Hematopoietic multipotent progenitor cell treated with erythropoietin and hydrocortisone succinate and interleukin-3 and kit ligand, for 4 days (in vitro differentiated cells): ENCODE results near the gene CMTM7.

Experiments used
- DNase-seq: peaks from one replicate; pipeline ENCODE4 v3.0.0-alpha.2; 2015

The CMTM7 gene

DNA sequence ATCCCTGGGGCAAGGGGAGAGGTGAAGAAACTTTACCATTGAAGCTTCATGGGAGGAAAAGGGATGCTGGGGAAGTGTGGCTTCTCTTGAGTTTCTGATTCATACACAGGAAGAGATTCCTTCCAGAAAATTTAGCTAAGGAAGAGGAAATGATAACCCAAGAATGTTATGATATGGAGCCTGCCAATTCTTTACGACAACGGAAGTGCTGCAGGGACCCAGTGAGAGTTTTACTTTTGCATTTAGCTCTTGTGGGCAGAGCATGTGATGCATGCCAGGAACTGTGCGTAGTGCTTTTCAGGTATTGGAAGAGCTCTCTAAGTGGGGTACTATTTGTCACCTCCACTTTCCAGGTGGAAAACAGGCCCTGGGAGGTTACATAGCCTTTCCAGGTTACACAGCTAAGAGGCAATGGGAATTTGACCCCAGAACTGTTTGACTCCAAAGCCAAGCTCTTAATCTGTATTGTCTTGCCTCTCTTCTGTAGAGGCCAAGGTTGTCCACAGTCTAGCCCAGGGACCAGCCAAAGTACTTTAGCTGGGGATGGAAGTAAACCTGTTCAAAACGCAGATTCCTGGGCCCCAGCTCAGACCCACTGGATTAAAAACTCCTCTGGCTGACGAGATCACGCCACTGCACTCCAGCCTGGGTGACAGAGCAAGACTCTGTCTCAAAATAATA is 23.0 kb downstream of the CMTM7 start:
- DNase-seq = peak; percentile 57

DNA sequence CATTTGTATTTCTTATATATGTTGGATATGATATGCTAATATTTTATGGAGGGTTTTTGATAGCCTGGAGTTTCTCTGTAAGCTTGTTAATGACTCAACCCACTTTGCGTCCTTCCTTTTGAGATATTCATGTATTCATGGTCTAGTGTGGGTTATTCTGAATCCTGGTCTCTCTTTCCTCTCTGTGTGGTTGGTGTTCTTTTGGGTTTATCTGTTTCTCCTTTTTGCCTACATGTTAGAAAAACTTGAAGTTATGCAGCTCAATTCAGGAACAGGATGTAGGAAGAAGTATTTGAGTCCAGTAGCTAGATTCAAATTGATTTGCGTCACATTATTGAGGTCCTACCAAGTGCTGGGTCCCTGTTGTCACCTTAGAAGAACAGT is 28.1 kb downstream of the CMTM7 start:
- peak; percentile 58 for DNase-seq

DNA sequence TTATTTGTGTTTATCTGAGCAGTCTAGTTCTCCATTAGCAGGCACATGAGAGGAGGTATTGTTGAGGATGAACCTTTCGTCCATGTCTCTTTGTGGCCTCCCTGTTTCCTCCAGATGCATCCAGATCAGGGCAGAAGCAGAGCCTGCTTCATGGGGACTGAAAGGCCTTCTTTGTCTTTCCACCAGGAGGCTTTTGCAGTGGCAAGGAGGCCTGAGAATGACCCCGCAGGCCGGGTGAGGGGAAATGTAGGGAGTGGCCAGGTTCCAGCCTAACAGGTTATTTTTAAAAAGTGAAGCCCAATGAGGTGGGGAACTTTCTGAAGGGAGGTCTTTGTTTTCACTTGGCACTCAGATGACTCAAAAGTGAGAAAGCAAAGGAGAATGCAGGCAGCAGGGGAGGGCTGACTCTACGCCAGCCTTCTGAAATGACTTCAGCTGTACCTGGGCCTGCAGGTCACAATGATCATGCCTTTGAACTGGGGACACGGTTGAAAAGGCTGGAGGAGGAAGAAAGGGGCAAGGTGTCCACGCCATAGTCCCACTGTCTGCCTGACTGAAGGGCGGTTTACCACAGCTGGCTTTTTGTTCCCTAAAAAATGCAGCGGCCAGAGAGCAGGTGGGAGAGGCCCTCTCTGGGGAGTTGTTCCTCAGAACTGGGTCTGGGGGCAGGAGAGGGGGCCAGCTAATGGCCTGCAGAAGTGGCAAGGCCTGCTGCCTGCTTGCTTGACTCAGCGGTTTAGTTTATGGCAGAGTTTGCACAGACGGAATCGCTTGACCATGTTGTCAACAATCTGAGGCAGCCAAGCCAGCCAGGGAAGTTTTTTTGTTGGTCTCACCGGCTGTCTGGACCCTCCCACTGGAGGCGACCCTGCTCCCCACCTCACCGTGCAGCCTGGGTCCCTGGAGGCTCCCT is 28.7 kb downstream of the CMTM7 start:
- peak; percentile 72 for DNase-seq

DNA sequence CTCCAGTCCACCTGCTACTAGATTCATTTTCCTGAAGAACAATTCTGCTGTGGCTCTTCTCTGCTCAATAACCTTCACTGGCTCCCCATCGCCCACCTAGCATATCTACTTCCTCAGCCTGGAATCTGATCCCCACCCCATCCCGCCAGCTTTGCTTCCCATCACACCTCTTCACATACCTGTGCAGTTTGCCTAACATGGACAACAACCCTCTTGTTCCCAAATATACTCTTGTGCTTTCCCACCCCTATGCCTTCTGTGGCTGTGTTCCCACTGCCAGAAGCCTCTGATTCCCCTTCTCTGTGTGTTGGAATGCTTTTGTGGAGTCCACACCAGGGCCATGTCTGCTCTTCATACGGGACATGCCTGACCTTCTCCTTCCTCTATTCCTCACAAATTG is 29.5 kb downstream of the CMTM7 start:
- DNase-seq = no peak

DNA sequence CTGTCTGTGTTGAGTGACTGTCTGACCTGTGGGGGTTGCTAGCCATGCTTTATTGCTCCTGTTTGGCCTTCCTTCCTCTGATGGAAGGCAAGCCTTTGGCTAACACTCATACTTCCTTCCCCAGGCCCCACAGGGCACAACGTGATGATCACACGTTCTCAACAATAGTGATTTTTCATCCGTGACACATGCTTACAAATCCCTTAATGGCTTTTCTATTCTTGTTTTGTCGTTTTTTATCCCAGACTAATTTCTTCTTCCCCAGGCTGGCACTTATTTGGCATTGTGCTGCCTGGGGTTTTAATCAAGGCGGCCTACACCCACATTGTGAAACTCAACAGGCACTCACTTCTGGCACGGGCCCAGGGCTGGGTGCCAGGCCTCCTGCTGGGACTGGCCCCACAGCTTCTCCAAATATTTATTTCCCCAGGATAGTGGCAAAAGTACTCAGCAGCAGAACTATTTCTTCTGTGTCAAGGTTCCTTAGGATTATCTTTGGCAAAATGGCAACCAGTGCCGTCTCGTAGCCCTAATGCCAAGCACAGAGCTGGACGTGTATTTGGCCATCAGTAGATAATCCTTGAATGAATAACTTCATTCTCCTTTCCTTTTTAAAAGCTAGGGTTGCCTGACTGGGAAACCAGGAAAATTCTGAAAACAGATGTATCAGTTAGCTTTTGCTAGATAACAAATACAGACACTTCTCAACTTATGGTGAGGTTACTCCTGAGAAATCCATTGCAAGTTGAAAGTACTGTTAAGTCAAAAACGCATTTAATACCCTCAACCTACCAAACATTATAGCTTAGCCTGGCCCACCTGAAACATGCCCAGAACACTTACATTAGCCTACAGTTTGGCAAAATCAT is 30.6 kb downstream of the CMTM7 start:
- DNase-seq = peak; percentile 68

DNA sequence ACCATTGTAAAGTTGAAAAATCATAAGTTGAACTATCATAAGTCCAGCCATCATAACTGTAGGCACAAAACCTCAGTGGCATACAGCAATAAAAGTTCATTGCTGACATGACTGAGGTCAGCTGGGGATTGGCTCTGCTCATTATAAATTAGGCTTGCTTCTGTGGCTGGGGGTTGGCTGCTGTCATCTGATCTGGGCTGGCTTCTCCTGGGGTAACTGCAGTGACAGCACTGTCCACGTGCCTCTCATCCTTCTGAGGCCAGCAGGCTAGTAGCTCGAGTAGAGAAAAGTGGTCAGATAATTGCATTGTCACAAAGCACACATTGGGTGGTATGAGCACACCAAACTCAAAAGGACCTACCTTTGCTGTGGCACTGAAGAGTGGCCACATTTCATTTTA is 31.3 kb downstream of the CMTM7 start:
- DNase-seq = no peak

DNA sequence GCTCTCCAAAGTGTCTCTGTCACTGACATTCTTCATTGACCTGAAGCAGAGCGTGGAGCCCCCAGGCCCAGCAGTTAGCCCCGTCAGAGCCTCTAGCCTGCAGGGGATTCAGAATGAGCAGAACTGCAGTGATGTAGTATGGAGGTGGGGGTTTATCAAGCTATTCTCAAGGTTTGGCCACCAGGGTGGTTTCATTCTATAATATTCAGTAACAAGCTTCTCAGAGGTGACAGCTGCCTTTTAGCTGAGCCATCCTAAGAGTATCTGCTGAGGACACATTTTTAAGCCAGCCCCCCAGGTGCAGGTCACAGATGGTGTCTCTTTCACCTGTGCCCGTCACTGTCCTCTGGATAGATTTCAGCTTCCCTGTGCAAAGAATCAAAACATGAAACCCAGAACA is 31.9 kb downstream of the CMTM7 start:
- peak; percentile 55 for DNase-seq

DNA sequence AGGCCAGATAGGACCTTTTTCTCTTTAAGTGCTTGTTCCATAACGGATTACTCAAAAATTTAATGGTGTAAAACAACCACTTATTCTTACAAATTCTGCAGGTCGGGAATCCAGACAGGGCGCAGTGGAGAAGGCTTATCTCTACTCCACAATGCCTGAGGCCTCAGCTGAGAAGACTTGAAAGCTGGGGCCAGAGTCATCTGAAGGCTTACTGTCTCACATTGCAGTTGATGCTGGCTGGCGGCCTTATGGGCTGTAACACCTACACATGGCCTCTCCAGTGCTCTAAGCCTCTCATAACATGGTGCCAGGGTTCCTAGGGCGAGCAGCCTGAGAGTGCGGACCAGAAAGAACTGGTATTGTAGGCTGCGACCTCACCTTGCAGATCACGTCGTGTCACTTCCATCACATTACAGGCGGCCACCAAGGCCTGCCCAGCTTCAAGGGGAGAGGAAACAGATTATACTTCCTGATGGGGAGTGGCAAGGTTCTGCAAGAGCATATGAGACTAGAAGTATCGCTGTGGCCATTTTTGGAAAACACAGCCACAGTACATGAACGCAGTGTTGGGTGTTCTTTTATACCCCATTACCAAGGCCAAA is 32.4 kb downstream of the CMTM7 start:
- DNase-seq = peak; percentile 77

DNA sequence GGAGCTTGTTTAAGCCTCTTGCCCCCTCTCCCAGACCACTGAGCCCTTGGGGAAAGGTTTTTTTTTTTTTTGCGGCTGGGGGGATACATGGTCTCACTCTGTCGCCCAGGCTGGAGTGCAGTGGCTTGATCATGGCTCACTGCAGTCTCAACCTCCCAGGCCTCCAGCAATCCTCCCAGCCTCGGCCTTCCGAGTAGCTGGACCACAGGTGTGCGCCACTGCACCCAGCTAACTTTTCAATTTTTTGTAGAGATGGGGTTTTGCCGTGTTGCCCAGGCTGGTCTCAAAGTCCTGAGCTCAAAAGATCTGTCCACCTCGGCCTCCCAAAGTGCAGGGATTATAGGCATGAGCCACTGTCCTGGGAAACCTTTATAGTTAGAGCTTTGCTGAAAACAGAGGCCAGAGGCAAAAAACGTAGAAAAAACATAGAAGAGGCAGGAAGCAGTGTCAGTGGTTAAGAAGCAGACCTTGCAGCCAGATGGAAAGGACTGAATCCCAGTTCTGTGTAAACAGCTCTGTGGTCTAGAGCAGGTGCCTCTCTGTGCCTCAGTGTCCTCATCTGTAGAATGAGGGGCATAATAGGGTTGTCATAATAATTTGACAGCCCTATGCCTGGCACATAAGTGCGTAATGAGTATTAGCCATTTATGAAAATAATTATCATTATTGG is 33.1 kb downstream of the CMTM7 start:
- no peak for DNase-seq

DNA sequence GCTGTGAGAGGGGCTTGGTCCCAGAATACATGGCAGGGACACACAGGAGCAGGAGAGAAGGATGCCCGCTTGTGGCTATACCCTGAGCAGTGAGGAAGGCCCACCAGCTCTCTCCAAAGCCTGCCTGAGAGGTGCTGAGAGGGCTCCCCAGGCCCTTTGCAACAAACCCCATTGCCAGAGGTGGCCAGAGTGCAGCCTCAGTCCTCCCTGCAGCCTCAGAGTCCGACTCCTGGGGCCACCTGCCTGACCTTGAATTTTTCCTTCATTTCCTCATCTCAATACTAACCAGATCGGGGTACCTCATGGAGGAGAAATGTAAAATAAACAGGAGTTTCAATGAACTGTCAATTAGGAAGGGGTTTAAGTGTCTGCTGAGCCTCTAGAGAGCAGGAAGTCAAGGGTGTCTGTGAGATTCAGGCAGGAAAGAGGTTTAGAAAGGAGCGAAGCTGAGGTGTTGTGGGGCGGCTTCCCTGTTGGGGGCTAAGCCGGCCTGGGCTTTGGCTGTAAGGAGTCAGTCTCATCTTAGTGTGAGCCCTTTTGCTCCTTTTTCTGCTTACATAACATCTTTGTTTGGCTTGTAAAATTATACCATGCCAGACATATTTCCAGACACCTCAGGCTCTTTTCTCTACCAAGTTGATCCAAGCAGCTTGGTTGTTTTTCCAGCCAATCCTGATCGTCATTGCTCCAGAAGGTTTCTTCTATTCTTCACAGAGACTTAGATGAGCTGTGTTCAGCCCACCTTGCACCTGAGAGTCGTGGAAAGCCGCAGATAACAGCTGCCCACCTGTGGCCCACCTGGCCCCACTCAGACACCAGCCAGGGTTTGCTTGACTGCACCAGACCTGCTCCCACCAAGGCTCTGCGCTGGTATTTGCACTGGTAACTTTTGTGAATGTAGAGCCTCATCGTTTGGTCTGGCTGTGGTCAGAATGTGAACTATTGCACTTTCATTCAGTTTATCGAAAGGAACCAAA is 36.7 kb downstream of the CMTM7 start:
- DNase-seq = peak; percentile 42

DNA sequence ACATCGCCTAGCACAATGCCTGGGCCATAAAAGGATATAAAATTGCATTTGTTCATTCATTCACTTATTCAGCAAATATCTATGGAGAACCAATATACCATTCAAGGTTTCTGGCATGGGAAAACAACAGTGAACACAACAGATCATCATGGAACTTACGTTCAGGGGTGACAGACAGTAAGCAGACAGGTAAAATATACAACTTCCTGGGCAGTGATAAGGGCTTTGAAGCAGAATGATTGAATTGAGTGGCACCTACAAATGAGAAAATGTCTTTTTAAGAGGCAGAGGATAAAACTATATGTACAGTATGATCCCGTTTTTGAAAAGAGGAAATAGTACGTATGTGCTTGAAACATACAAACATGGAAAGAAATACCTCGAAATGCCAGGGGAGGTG is 39.2 kb downstream of the CMTM7 start:
- DNase-seq = no peak

DNA sequence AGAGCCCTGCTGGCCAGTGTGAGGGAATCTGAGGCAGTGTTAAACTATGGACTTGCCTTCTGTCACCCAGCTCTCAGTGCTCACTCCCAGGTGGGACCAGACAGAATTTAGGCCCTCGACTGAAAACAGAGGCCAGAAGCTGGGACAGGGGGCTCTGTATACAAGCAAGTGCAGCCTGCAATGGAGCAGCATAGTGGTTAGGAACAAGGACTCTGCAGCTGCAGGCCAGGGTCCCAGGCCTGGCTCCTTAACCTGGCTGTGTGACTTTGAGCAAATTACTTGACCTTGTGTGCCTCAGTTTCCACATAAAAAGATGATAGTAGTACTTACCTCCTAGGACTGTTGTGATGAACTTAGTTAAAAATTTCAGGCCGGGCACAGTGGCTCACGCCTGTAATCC is 39.8 kb downstream of the CMTM7 start:
- no peak for DNase-seq

DNA sequence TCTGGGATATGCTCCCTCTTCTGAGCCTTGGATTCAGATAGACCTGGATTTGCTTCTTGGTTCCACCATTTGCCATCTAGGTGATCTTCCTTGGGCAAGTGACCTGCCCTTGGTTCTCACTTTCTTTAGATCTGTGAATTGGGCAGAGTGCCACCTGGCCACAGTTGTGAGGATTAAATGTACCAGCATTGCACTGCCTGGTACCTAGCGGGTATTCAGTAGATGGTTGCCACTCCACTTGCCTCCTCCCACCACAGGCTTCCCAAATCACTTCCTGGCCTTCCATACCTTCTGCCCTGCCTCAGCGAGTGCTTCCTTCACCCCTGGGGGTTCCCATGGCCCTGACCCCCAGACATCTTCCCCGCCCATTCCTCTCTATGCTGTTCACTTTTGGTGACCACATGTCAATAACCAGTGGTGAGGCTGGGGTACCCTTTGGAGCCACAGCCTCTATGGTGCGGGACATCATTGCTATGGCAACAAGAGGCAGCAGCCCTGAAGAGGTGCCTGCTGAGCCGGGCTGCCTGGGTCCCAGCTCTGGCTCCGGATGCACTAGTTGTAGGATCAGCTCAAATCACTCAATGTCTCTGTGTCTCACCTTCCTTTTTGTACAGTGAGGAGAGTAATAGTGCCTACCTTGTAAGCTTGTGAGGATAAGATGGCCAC is 40.5 kb downstream of the CMTM7 start:
- no peak for DNase-seq

DNA sequence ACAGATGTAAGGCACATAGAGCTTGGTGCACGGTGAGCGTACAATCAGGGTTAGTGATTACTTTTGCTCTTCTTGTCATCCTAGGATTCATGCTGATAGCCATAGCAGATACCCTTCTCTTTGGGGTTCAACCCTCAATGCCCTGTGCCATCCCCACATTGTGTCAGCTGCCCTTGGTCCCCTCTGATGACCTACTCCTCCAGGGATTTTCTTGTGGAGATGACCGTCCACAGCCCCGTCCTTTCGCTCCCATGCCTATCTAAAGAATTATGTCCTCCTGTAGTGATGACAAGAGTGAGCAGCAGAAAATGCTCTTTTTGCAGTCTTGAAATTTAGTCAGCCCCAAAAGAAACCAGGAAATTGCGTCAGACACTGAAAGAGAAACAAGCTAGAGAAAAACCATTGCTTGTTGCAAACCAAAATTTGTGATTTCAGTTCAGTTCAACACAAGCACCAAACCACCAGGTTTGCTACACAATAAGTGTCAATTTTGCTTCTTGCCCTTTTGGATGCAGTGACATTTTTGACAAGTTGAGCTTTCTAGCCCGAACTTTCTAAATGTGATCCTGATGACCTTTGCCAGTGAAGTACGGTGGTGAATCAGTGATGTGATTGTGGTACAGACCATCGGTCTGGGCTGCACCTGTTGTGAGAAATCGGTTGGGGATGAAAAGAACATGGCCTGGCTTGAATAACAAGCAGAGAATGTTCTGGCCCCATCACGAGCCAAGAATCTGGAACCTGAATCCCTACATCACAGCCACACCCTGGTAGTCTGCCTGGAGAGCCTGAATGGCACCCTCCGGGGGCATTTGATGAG is 41.3 kb downstream of the CMTM7 start:
- peak; percentile 57 for DNase-seq

DNA sequence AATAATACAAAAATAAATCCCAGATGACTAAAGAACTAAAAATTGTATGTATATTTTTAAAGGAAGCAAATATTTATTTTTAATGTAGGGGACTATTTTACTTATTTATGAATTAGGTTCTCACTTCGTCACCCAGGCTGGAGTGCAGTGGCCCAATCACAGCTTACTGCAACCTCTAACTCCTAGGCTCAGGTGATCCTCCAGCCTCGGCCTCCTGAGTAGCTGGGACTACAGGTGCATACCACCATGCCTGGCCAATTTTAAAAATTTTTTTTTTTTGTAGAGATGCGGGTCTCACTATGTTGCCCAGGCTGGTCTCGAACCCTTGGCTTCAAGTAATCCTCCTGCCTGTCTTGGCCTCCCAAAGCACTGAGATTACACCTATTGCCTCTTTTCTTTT is 42.6 kb downstream of the CMTM7 start:
- DNase-seq = no peak

DNA sequence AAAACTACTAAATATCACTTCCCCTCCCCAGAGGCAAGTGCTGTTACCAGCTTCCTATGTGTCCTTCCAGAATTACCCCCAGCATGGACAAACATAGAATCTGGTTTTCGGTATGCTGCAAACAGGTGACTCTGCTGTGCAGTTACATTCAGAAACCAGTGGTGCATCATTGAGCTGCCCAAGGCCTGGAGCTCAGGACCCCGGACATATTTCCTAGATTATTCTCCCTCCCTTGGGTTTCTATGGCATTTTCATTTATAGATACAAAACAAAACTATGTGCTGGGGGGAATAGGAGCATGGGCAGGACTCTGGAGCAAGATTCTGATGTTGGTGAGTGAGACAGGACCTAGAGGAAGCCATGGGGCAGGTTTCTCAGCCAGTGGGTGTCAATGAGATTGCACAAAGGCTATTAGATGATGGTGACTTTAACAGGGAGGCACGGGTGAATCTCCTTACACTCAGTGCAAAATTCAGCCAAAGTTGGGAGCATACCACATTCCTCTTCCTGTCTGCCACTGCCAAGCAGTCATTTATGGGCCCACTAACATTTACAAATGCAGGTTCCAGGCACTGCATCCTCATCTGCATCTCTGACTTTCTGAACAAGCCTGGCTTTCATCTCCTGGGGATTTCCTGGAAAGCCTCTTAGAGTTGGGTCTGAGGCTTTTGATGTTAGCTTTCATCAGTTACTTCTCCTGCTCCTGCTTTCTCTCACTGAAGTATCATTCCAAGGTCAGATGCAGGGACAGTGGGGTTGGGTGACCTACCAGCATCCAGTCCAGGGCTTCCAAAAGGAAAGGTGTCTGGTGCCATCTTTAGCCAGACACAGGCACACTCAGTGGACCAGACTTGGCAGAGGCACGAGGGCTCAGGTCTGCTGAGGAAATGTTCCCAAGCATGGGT is 44.5 kb downstream of the CMTM7 start:
- DNase-seq = no peak

DNA sequence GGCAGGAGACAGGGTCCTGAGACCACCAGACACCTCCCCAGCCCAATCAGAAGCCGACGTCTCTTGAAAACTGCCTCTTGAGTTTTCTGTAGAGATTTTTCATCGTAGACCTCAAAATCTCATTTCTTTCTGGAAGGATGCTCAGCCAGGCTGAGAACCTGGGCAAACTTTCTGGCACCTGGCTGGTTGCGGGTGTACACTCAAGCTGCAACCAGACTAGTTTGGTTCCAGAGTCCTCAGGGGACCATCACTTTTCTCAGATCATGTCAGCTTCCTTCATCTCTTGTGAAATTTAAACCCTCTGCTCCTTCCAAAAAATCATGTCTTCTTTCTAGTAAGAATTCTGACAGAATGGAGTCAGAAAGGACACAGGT is 45.1 kb downstream of the CMTM7 start:
- no peak for DNase-seq

DNA sequence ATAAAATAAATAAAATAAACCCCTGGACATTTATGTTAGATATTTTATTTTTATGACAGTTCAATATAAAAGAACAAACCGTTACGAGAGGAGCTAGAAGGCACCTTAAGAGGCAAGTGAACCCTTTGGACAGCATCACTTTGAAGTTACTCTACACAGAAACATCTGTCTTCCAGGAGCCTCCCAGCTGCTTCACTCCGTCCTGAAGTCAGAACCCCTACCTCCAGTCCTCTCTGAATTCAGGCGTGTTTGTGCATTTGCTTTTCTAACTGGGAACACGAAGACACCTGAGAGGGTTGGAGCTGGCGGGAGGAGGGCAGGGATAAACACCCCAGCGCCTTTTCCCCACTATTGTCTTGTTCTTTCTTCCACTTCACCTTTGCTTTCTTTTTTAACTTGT is 46.2 kb downstream of the CMTM7 start:
- no peak for DNase-seq
